ENCODE results near the gene PFKFB3. TPM values are rescaled to one million over a fixed set of nuclear protein-coding genes. Genes with fewer than 3 reads are reported as not detected.

PFKFB3 gene
- total RNA-seq, 1 experiment from 2014 or later: 36.8 TPM

- DNase-seq: no peak
- Histone ChIP-seq H2BK20ac (ENCODE audit: low read depth, low read length, poor library complexity, severe bottlenecking) (no peak overlapping the region), H2AK5ac (ENCODE audit: insufficient read length, low read length) (no peak overlapping the region), H3K23ac (ENCODE audit: insufficient read length, low read depth, low read length) (no peak overlapping the region), H4K8ac (replicated peaks; ENCODE audit: insufficient read length, low read depth, low read length) (no peak overlapping the region), H3K56ac (ENCODE audit: insufficient read length, low read depth, low read length) (no peak overlapping the region), H3K27me3 (ENCODE audit: insufficient read depth, low read length) (no peaks in the 10 kb centered on the region), H3T11ph (ENCODE audit: low read length) (no peak overlapping the region), H3K9me3 (ENCODE audit: control insufficient read depth, low read depth, low read length) (no peaks in the 10 kb centered on the region), H3K18ac (ENCODE audit: insufficient read length, low read depth, low read length) (no peak overlapping the region), H3K79me1 (ENCODE audit: insufficient read depth, low read depth, low read length, poor library complexity, severe bottlenecking) (no peaks in the 10 kb centered on the region), H2AFZ (ENCODE audit: low read length) (no peak overlapping the region), H3K14ac (ENCODE audit: insufficient read depth, low read length) (no peak overlapping the region), H3K27ac (ENCODE audit: insufficient read length, low read depth, low read length) (no peak overlapping the region), H4K20me1 (ENCODE audit: control insufficient read depth, insufficient read depth, insufficient read length) (peaks cover 2% of the 10 kb centered on the region), H2BK5ac (ENCODE audit: insufficient read length, low read length) (no peak overlapping the region), H2BK15ac (ENCODE audit: low read depth, low read length) (no peak overlapping the region), H3K4me1 (ENCODE audit: insufficient read depth, low read length) (no peaks in the 10 kb centered on the region), H2BK12ac (ENCODE audit: insufficient read length, low read depth, low read length) (no peak overlapping the region), H3K9ac (ENCODE audit: extremely low read depth, insufficient read length, low read length) (no peak overlapping the region), H2BK120ac (ENCODE audit: low read depth, low read length, poor library complexity, severe bottlenecking) (no peak overlapping the region), H4K91ac (ENCODE audit: insufficient read length, low read depth, low read length) (no peak overlapping the region), H4K5ac (ENCODE audit: insufficient read length, low read depth, low read length) (no peak overlapping the region), H3K4ac (ENCODE audit: low read depth, low read length) (no peak overlapping the region), H3K79me2 (ENCODE audit: insufficient read depth, low read length) (no peaks in the 10 kb centered on the region), H3K23me2 (ENCODE audit: insufficient read length, low read depth, low read length, poor library complexity, severe bottlenecking) (no peaks in the 10 kb centered on the region), H3K4me2 (ENCODE audit: insufficient read depth, insufficient read length, low read length) (no peak overlapping the region)
- no peak for TF ChIP-seq CTCF (conservative IDR thresholded peaks at IDR 0.05)
- WGBS (ENCODE audit: extremely low coverage, insufficient read length, low lambda C conversion rate): no CpG with 5 or more reads among the region's 14 CpGs
- Mint-ChIP-seq H3K27me3 (ENCODE audit: low read depth) (peaks cover 2% of the 10 kb centered on the region), H3K4me1 (peaks cover 5 to 7% of the 10 kb centered on the region in 2 experiments; a peak in 1 of 4 replicates), H3K36me3 (ENCODE audit: insufficient read depth in 1 of 3, low read depth in 3 of 3) (no peaks in the 10 kb centered on the region), H3K4me3 (no peak overlapping the region), H3K27ac (no peak overlapping the region; a peak in 1 of 7 replicates), H3K9me3 (no peaks in the 10 kb centered on the region)
These were observed 97.5 kb downstream of the PFKFB3 start for GRCh38 chr10:6300106-6300783.

Data from H9 (cell line).